Activated naive CD4-positive, alpha-beta T cell (primary cell): ENCODE results near the gene ADCK1.
"Not testable (repeated sequence)": the region's sequence is repeated elsewhere in the genome, so short reads cannot be mapped to it uniquely, and the experiment has no call there.

Experiments used
- DNase-seq, 4 experiments: peaks; one replicate each; lab custom pipeline; 2025; lab: John Stamatoyannopoulos, UW

ADCK1 gene

GRCh38 chr14:77950371-77951063 is 150.6 kb downstream of the ADCK1 start:
- no peak for DNase-seq

- DNase-seq: no peak
Observed at GRCh38 chr14:77955816-77956484, 156.0 kb downstream of the ADCK1 start.

- not testable (repeated sequence) for DNase-seq
Observed at GRCh38 chr14:77959686-77960085, 159.8 kb downstream of the ADCK1 start.

DNA sequence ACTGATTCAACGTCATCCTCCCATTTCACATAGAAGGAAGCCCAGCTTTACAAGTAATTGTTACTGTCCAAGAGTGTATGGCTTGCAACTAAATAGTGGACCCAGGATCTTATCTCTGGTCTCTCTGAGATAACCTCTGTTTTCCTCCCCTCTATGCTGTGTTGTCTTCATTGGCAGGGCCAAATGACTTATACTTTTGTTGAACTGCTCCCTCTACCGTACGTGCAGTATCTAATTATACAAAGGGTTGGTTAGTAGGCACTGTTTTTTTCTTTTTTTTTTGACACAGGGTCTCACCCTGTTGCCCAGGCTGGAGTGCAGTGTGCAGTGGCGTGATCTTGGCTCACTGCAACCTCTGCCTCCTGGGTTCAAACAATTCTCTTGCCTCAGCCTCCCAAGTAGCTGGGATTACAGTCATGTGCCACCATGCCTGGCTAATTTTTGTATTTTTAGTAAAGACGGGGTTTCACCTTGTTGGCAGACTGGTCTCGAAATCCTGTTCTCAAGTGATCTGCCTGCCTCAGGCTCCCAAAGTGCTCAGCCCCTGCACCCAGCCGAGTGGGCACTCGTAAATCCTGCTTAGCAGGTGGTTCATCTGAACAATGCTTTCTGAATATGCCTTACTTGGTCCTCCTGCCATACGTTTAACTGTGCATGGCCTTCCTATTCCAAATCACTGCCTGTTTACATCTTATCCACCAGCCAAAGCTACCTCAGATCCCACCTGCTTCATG is 162.1 kb downstream of the ADCK1 start:
- no peak for DNase-seq

- DNase-seq: no peak
Observed at GRCh38 chr14:77962731-77963520, 163.0 kb downstream of the ADCK1 start.

GRCh38 chr14:77964586-77964985 is 164.7 kb downstream of the ADCK1 start:
- no peak for DNase-seq

GRCh38 chr14:77965050-77965449 is 165.1 kb downstream of the ADCK1 start:
- DNase-seq: no peak

GRCh38 chr14:77965919-77966435 is 166.1 kb downstream of the ADCK1 start:
- DNase-seq: no peak

DNA sequence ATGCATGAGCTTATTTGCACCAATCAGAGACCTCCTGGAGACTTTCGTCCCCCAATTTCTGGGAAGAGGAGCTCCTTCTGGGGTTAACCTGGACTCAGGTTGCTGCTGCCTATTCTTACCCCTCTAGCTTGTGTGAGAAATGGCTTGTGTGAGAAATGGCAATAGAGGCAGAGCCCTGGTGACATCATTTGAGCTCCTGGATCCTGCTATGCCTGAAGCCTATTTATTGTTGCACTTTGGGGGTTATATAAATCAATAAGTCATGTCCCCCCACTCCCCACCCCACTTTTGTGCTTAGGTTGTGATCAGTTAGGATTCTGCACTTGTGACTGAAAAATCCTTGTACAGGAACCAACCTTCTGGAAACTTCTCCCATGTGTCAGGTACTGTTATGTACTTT is 167.2 kb downstream of the ADCK1 start:
- DNase-seq: no peak

GRCh38 chr14:77970646-77971045 is 170.7 kb downstream of the ADCK1 start:
- DNase-seq: no peak

- no peak for DNase-seq
Observed at GRCh38 chr14:77973246-77973645, 173.3 kb downstream of the ADCK1 start.

DNA sequence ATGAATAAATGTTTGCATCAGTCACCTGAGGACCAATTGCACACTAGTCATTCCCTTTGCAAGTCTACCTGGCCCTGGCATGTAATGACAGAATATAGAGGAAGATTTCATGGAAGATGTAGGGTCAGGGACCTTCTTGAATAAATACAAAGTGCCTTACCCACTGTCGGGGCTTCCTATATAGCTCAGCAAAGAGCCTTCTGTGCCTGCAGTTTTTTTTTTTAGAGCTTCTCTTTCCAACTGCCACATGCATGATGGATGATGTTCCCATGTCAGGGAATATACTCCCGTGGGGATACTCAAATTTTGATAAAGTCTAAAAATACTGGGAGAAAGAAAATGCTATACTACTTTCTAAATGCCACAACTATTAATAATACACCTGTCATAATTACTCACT is 176.7 kb downstream of the ADCK1 start:
- no peak for DNase-seq

- DNase-seq: no peak
Observed at GRCh38 chr14:77979171-77979570, 179.3 kb downstream of the ADCK1 start.

GRCh38 chr14:77979666-77980351 is 179.9 kb downstream of the ADCK1 start:
- no peak for DNase-seq

DNA sequence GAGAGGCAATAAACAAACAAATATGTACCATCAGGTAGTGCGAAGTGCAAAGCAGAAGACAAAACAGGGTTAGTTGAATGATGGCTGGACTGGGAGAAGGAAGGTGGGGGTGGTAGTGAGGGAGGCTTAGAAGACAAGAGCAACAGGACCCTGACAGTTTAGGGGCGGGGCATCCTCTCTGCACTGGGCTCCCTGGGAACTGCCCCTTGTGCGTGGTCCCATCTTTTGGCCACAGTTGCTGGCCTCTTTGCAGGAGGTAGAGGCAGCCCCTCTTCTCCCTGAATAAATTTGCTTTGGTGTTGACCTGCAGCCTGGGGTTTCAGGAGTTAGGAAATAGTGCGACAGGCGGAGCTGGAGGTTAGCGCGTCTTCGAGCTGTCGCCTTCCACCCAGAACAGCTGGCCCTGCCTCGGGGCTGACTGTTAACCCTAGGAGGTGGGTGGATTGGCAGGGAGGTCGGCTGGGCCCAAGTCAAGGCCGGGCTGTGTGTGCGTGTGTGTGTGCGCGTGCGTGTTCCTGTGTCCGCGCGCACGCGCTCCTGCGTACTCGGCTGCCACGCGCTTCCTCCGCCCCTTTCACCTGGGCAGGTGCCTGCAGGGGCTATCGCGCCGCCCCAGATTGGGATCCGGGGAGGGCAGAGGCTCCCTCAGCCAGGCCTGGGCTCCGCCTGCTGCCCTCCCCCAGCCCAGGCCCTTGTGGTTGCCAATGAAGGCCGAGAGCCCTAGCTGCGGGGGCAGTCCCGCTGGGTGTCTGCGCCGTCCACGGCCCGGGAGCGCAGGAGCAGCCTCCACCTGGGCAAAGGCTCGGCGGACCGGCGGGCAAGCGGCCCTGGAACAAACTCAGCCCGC is 180.8 kb downstream of the ADCK1 start:
- DNase-seq: no peak
